SK-N-SH (cell line): Measurements from ENCODE around the gene ST3GAL6. TPM values are rescaled to one million over a fixed set of nuclear protein-coding genes. Genes with fewer than 3 reads are reported as not detected.

Experiments
- CTCF ChIA-PET: fragments of 300-600, 350-600 bp; formaldehyde crosslinking; extraction: SDS; loops from one replicate; lab custom pipeline; 2021; lab: Yijun Ruan, JAX
- POLR2A ChIA-PET: fragments of 350-600 bp; sonication (Branson Sonifier 250); formaldehyde crosslinking; extraction: SDS; loops from one replicate; lab custom pipeline; 2020; ENCODE audit warnings: antibody characterized with exemption, inconsistent platforms; lab: Yijun Ruan, JAX
- DNase-seq: peaks from one replicate; pipeline ENCODE4 v3.0.0; 2012
- H2AFZ ChIP-seq: fragments of 200-600 bp; sonication (generic); 2 replicates; pipeline ENCODE4 v1.8.1; 2016; ENCODE audit warnings: antibody characterized with exemption, mild to moderate bottlenecking, low read depth
- H3F3A ChIP-seq: fragments of 200-600 bp; sonication (generic); replicated peaks from 2 replicates; pipeline ENCODE3; 2016; ENCODE audit warnings: antibody characterized with exemption, mild to moderate bottlenecking; ENCODE audit not compliant: insufficient read depth
- H3K27ac ChIP-seq, 2 experiments: fragments of 200-500 bp in 1 of 2; fragments of 200-600 bp in 1 of 2; sonication (Bioruptor generic) in 1 of 2; sonication (generic), shearing (Covaris generic) in 1 of 2; 2 replicates each; pipeline versions ENCODE4 v1.5.1 to v1.6.1; 2014 to 2016; ENCODE audit warnings: low read depth in 2 of 2, inconsistent platforms in 1 of 2, low read length in 1 of 2, mild to moderate bottlenecking in 1 of 2, mixed read lengths in 1 of 2
- H3K27me3 ChIP-seq: fragments of 200-600 bp; sonication (generic), shearing (Covaris generic); 2 replicates; pipeline ENCODE4 v1.6.1; 2016; ENCODE audit warnings: mixed run types; ENCODE audit not compliant: insufficient read depth
- H3K36me3 ChIP-seq, 2 experiments: fragments of 200-500 bp in 1 of 2; fragments of 200-600 bp in 1 of 2; sonication (Bioruptor generic) in 1 of 2; sonication (generic) in 1 of 2; replicated peaks in 1 of 2; 2 replicates each; pipeline versions ENCODE3 to v1.5.1; 2014 to 2016; ENCODE audit warnings: low read length in 1 of 2, mild to moderate bottlenecking in 1 of 2; ENCODE audit not compliant: insufficient read depth in 2 of 2, control insufficient read depth in 1 of 2
- H3K4me1 ChIP-seq, 2 experiments: fragments of 200-500 bp in 1 of 2; fragments of 200-600 bp in 1 of 2; sonication (Bioruptor generic) in 1 of 2; sonication (generic), shearing (Covaris generic) in 1 of 2; 2 replicates each; pipeline versions ENCODE4 v1.5.1 to v1.6.1; 2014 to 2016; ENCODE audit warnings: low read depth in 1 of 2, low read length in 1 of 2, mixed run types in 1 of 2; ENCODE audit not compliant: insufficient read depth in 2 of 2, control insufficient read depth in 1 of 2
- H3K4me2 ChIP-seq: fragments of 200-600 bp; sonication (generic), shearing (Covaris generic); 2 replicates; pipeline ENCODE4 v1.6.1; 2017; ENCODE audit warnings: mixed run types
- H3K4me3 ChIP-seq, 2 experiments: fragments of 200-500 bp in 1 of 2; fragments of 200-600 bp in 1 of 2; sonication (Bioruptor generic) in 1 of 2; sonication (generic), shearing (Covaris generic) in 1 of 2; 2 replicates each; pipeline versions ENCODE4 v1.5.1 to v1.8.1; 2014 to 2016; ENCODE audit warnings: low read depth in 2 of 2, inconsistent platforms in 1 of 2, low read length in 1 of 2, mild to moderate bottlenecking in 1 of 2, mixed read lengths in 1 of 2, moderate library complexity in 1 of 2
- H3K79me2 ChIP-seq: fragments of 200-600 bp; sonication (generic); 2 replicates; pipeline ENCODE4 v1.8.1; 2017; ENCODE audit warnings: mild to moderate bottlenecking; ENCODE audit not compliant: insufficient read depth
- H3K9ac ChIP-seq: fragments of 200-600 bp; sonication (generic); 2 replicates; pipeline ENCODE4 v1.6.1; 2017; ENCODE audit warnings: mixed run types
- H3K9me2 ChIP-seq: fragments of 200-600 bp; sonication (generic); 2 replicates; pipeline ENCODE4 v1.6.1; 2017; ENCODE audit warnings: mixed run types
- H3K9me3 ChIP-seq: fragments of 200-600 bp; sonication (generic); 2 replicates; pipeline ENCODE4 v1.6.1; 2017; ENCODE audit warnings: mixed run types, mild to moderate bottlenecking, moderate library complexity
- H4K20me1 ChIP-seq: fragments of 200-600 bp; sonication (generic); 2 replicates; pipeline ENCODE4 v1.6.1; 2017; ENCODE audit warnings: mild to moderate bottlenecking, mixed run types; ENCODE audit not compliant: insufficient read depth
- EP300 ChIP-seq, 2 experiments: IDR thresholded peaks; 2 replicates each; pipeline versions ENCODE4 v1.4.0 to v1.6.1; 2012; ENCODE audit warnings: borderline replicate concordance in 1 of 2, low read depth in 1 of 2, low read length in 1 of 2
- IRF3 ChIP-seq: fragments of 150-350 bp; IDR thresholded peaks from 2 replicates; pipeline ENCODE4 v1.6.1; 2016; ENCODE audit warnings: mild to moderate bottlenecking, low read depth, low read length
- MAX ChIP-seq: IDR thresholded peaks from 2 replicates; pipeline ENCODE4 v1.4.0; 2012; ENCODE audit warnings: low read depth
- MXI1 ChIP-seq: IDR thresholded peaks from 2 replicates; pipeline ENCODE4 v1.6.1; 2012; ENCODE audit warnings: mild to moderate bottlenecking, low read depth, low read length, improper control_type of control experiment
- NRF1 ChIP-seq: IDR thresholded peaks from 2 replicates; pipeline ENCODE4 v1.6.1; 2012; ENCODE audit warnings: low read depth, mild to moderate bottlenecking, low read length
- POLR2AphosphoS5 ChIP-seq: IDR thresholded peaks from 2 replicates; pipeline ENCODE4 v1.6.1; 2012; ENCODE audit warnings: low read depth, low read length
- REST ChIP-seq: IDR thresholded peaks from 2 replicates; pipeline ENCODE4 v1.6.1; 2012; ENCODE audit warnings: mild to moderate bottlenecking, low read depth, low read length, moderate library complexity
- RFX5 ChIP-seq: IDR thresholded peaks from 2 replicates; pipeline ENCODE4 v1.6.1; 2012; ENCODE audit warnings: mild to moderate bottlenecking, improper control_type of control experiment, low read length
- RXRA ChIP-seq: IDR thresholded peaks from 2 replicates; pipeline ENCODE4 v1.4.0; 2012; ENCODE audit warnings: low read depth, mild to moderate bottlenecking, borderline replicate concordance
- SMC3 ChIP-seq: IDR thresholded peaks from 2 replicates; pipeline ENCODE4 v1.6.1; 2012; ENCODE audit warnings: low read depth, low read length, improper control_type of control experiment
- YY1 ChIP-seq: IDR thresholded peaks from 2 replicates; pipeline ENCODE4 v1.4.0; 2012; ENCODE audit warnings: low read depth, mild to moderate bottlenecking
- WGBS: methylation state at CpG from one replicate; pipeline ENCODE4 v1.1.6; 2017; ENCODE audit warnings: low lambda C conversion rate; 5-methylcytosine and 5-hydroxymethylcytosine counted together
- polyA plus RNA-seq, 3 experiments: library from polyadenylated mRNA; depleted of rRNA; stranded (reverse); fragments of >200 nt; gene quantifications; 2 replicates each; pipeline ENCODE4 v1.2.3, GENCODE V29; 2012
- TF ChIP-seq, protein P1 (sequence below): fragments of 150-350 bp; IDR thresholded peaks from 2 replicates; pipeline ENCODE4 v1.6.1; 2017; ENCODE audit warnings: antibody characterized with exemption, low read length, low read depth, borderline replicate concordance

Gene ST3GAL6
- polyA plus RNA-seq, 1 of the 3 experiments (the other 2 are of a cell fraction), result 16.3 TPM

DNA sequence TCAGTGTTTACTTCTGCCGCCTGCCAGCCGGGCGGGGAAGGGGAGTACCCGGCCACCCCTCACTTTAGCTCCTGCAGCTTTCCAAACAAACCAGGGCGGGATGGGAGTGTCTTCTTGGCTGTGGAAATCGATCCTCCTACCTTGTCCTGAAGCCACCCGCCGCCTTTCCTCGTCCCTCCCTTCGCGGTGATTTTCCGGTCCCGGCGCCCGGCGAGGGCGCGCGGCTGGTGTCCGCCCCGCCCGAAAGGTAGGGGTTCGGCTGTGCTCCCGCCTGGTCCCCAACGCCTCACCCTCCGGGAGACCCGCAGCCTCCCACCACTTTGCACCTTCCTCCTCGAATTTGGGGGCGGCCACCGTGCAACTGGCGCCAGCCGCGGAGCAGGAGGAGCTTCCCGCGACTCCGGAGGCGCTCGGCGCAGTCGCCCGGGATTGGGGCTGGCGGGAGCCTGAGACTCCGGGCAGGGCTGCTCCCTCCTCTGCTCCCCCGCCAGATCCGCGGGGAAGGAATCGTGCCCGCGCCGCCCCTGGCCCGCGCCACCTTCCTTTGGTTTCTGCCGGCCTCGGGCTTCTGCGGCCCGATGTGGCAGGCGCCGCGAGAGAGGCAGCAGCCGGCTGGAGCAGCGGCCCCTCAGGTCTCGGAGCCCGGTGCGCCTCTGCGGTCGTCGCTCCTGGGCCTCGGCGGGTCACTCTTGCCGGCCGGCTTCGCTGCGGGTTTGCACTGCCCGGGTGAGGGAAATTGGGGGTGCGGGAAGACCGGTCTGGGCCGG lies 30.7 kb upstream of the ST3GAL6 start:
- peaks cover 5 to 28% of the 10 kb centered on the region in 2 experiments; a peak in 3 of 4 replicates for H3K4me1 ChIP-seq
- peak; percentile 79 for DNase-seq
- peak overlapping the region; percentile 84 for H3K9ac ChIP-seq
- no peaks in the 10 kb centered on the region for H4K20me1 ChIP-seq
- peaks cover 49% of the 10 kb centered on the region for H3K79me2 ChIP-seq
- H3K27me3 ChIP-seq, result no peaks in the 10 kb centered on the region
- TF ChIP-seq RXRA, result no peak
- TF ChIP-seq REST, result no peak
- TF ChIP-seq RFX5, result no peak
- no peak for TF ChIP-seq EP300 (IDR thresholded peaks at IDR 0.05; ENCODE audit: borderline replicate concordance in 1 of 2, low read depth in 1 of 2, low read length in 1 of 2)
- TF ChIP-seq MAX, result 0 out of 2 replicates have a peak, but pooled peaks have one; percentile 11
- TF ChIP-seq NRF1, result no peak
- TF ChIP-seq MXI1, result no peak
- no peak for TF ChIP-seq IRF3
- peak; percentile 38; the same call in 1 of the 2 replicates for TF ChIP-seq YY1
- peak; percentile 59 for TF ChIP-seq POLR2AphosphoS5
- no peak for TF ChIP-seq SMC3
- TF ChIP-seq, protein P1, sequence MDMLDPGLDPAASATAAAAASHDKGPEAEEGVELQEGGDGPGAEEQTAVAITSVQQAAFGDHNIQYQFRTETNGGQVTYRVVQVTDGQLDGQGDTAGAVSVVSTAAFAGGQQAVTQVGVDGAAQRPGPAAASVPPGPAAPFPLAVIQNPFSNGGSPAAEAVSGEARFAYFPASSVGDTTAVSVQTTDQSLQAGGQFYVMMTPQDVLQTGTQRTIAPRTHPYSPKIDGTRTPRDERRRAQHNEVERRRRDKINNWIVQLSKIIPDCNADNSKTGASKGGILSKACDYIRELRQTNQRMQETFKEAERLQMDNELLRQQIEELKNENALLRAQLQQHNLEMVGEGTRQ, result no peak
- POLR2A ChIA-PET, result interaction anchor here (0.6 to 6.0 kb wide), 13 partner anchors 9 to 362 kb away, joined by 3 to 50 read pairs (median 5); partner anchors contain the start of genes CPOX and ST3GAL6
- peak overlapping the region; percentile 96 for H2AFZ ChIP-seq
- H3K4me3 ChIP-seq, result peak overlapping the region; percentile 84 to 86
- under 1% methylated on average over 30 of the region's 77 CpGs for WGBS
- peak overlapping the region; percentile 98 for H3K4me2 ChIP-seq
- CTCF ChIA-PET, result interaction anchor here (1.0 to 1.7 kb wide), 4 partner anchors 37 to 129 kb away, joined by 3 to 18 read pairs (median 6); no protein-coding TSS in a partner anchor
- H3K9me3 ChIP-seq, result no peaks in the 10 kb centered on the region
- peak overlapping the region; percentile 60 to 98 for H3K27ac ChIP-seq
- peaks cover 4% of the 10 kb centered on the region for H3F3A ChIP-seq
- H3K9me2 ChIP-seq, result no peaks in the 10 kb centered on the region
- no peaks in the 10 kb centered on the region for H3K36me3 ChIP-seq
